ENCODE measurements around the gene GRIA1.

DNA sequence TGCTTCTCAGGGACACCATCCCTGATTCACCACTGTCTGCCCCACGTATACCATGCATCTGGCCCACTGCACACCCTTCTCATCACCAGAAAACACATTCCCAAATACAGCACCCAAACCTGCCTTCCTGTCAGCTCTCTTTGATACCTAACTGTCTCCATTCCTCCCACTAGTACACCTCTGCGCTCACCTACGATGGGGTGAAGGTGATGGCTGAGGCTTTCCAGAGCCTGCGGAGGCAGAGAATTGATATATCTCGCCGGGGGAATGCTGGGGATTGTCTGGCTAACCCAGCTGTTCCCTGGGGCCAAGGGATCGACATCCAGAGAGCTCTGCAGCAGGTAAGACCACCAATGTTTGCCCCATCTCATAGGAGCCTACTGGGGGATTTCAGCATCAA is 186.4 kb downstream of the GRIA1 start:
- TF ChIP-seq, protein P1, sequence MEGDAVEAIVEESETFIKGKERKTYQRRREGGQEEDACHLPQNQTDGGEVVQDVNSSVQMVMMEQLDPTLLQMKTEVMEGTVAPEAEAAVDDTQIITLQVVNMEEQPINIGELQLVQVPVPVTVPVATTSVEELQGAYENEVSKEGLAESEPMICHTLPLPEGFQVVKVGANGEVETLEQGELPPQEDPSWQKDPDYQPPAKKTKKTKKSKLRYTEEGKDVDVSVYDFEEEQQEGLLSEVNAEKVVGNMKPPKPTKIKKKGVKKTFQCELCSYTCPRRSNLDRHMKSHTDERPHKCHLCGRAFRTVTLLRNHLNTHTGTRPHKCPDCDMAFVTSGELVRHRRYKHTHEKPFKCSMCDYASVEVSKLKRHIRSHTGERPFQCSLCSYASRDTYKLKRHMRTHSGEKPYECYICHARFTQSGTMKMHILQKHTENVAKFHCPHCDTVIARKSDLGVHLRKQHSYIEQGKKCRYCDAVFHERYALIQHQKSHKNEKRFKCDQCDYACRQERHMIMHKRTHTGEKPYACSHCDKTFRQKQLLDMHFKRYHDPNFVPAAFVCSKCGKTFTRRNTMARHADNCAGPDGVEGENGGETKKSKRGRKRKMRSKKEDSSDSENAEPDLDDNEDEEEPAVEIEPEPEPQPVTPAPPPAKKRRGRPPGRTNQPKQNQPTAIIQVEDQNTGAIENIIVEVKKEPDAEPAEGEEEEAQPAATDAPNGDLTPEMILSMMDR (IDR thresholded peaks at IDR 0.05) = no peak
- no peak for TF ChIP-seq EZH2 (IDR thresholded peaks at IDR 0.05)
- TF ChIP-seq EZH2phosphoT487 (IDR thresholded peaks at IDR 0.05) = no peak

All from neural progenitor cell (in vitro differentiated cells).